ENCODE data around the gene RAB1A. TPM values are rescaled to one million over a fixed set of nuclear protein-coding genes. Genes with fewer than 3 reads are reported as not detected.

RAB1A gene
- total RNA-seq, 1 donor from 2014 or later = 259 TPM

DNA sequence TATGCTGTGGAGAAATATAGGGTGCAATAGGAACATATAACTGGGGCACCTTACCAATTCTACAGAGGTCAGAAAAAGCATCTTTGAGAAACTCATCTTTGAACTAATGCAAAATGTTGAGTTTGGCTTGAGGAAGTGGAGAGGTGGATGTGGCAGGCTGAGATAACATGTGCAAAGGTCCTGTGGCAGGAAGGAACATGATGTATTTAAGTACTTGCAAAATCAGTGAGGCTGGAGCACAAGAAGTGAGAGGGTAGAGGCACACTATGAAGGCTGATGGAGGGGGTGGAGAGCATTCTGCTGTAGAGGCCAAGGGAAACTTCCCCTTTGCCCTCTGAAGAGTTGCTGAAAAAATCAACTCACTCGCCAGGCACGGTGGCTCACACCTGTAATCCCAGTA, 14.7 kb upstream of the RAB1A start:
- peaks cover 2% of the 10 kb centered on the region for H3K9me3 Mint-ChIP-seq (ENCODE audit: unreplicated experiment)
- no peaks in the 10 kb centered on the region for H3K9me3 ChIP-seq (ENCODE audit: insufficient read depth, low read depth, low read length)
- no peaks in the 10 kb centered on the region for H3K4me1 Mint-ChIP-seq (ENCODE audit: low read depth, unreplicated experiment)
- no peak for FAIRE-seq
- no peak for DNase-seq (ENCODE audit: low read depth)
- TF ChIP-seq EZH2 (IDR thresholded peaks at IDR 0.05; ENCODE audit: insufficient read depth, low read length) (no peak), CTCF (IDR thresholded peaks at IDR 0.05; ENCODE audit: insufficient read depth, low read depth, low read length) (no peak)
- H3K36me3 ChIP-seq (ENCODE audit: insufficient read depth, low read length) = no peaks in the 10 kb centered on the region
- H3K27ac ChIP-seq (ENCODE audit: low read depth, low read length) = no peak overlapping the region
- no peak overlapping the region for H3K4me2 ChIP-seq (ENCODE audit: low read length)
- peaks cover 2% of the 10 kb centered on the region for H3K27me3 ChIP-seq (ENCODE audit: insufficient read depth, low read length)
- no peaks in the 10 kb centered on the region for H3K36me3 Mint-ChIP-seq (ENCODE audit: low read depth, unreplicated experiment)
- H3K79me2 ChIP-seq (ENCODE audit: insufficient read depth, low read length) = no peaks in the 10 kb centered on the region
- H3K4me3 Mint-ChIP-seq (ENCODE audit: unreplicated experiment) = no peak overlapping the region
- no peak overlapping the region for H3K27ac Mint-ChIP-seq (ENCODE audit: unreplicated experiment)
- no peaks in the 10 kb centered on the region for H3K27me3 Mint-ChIP-seq (ENCODE audit: low read depth, unreplicated experiment)
- H3K4me1 ChIP-seq (ENCODE audit: insufficient read depth, low read length) = no peaks in the 10 kb centered on the region
- H2AFZ ChIP-seq (ENCODE audit: low read depth, low read length) = no peak overlapping the region
- no peaks in the 10 kb centered on the region for H4K20me1 ChIP-seq (ENCODE audit: insufficient read depth, low read length)
- no peak overlapping the region for H3K9ac ChIP-seq (ENCODE audit: low read length)
- H3K4me3 ChIP-seq (ENCODE audit: insufficient read depth, low read depth, low read length) = no peak overlapping the region

- no peak overlapping the region for H3K9ac ChIP-seq (ENCODE audit: low read length)
- peaks cover 2% of the 10 kb centered on the region for H3K27me3 ChIP-seq (ENCODE audit: insufficient read depth, low read length)
- H3K27ac Mint-ChIP-seq (ENCODE audit: unreplicated experiment) = no peak overlapping the region
- H3K4me3 Mint-ChIP-seq (ENCODE audit: unreplicated experiment) = no peak overlapping the region
- FAIRE-seq (no peak), DNase-seq (ENCODE audit: low read depth) (no peak)
- peaks cover 3% of the 10 kb centered on the region for H3K4me1 Mint-ChIP-seq (ENCODE audit: low read depth, unreplicated experiment)
- H3K27ac ChIP-seq (ENCODE audit: low read depth, low read length) = no peak overlapping the region
- no peaks in the 10 kb centered on the region for H3K4me1 ChIP-seq (ENCODE audit: insufficient read depth, low read length)
- no peaks in the 10 kb centered on the region for H3K9me3 ChIP-seq (ENCODE audit: insufficient read depth, low read depth, low read length)
- peaks cover 2% of the 10 kb centered on the region for H3K9me3 Mint-ChIP-seq (ENCODE audit: unreplicated experiment)
- no peak overlapping the region for H2AFZ ChIP-seq (ENCODE audit: low read depth, low read length)
- peaks cover 3% of the 10 kb centered on the region for H3K36me3 Mint-ChIP-seq (ENCODE audit: low read depth, unreplicated experiment)
- H3K79me2 ChIP-seq (ENCODE audit: insufficient read depth, low read length) = no peaks in the 10 kb centered on the region
- H3K27me3 Mint-ChIP-seq (ENCODE audit: low read depth, unreplicated experiment) = no peaks in the 10 kb centered on the region
- H3K36me3 ChIP-seq (ENCODE audit: insufficient read depth, low read length) = no peaks in the 10 kb centered on the region
- H4K20me1 ChIP-seq (ENCODE audit: insufficient read depth, low read length) = no peaks in the 10 kb centered on the region
- TF ChIP-seq EZH2 (IDR thresholded peaks at IDR 0.05; ENCODE audit: insufficient read depth, low read length) = no peak
- no peak for TF ChIP-seq CTCF (IDR thresholded peaks at IDR 0.05; ENCODE audit: insufficient read depth, low read depth, low read length)
- H3K4me3 ChIP-seq (ENCODE audit: insufficient read depth, low read depth, low read length) = no peak overlapping the region
- H3K4me2 ChIP-seq (ENCODE audit: low read length) = no peak overlapping the region
Observed at GRCh38 chr2:65142515-65142914, 12.6 kb upstream of the RAB1A start.

DNA sequence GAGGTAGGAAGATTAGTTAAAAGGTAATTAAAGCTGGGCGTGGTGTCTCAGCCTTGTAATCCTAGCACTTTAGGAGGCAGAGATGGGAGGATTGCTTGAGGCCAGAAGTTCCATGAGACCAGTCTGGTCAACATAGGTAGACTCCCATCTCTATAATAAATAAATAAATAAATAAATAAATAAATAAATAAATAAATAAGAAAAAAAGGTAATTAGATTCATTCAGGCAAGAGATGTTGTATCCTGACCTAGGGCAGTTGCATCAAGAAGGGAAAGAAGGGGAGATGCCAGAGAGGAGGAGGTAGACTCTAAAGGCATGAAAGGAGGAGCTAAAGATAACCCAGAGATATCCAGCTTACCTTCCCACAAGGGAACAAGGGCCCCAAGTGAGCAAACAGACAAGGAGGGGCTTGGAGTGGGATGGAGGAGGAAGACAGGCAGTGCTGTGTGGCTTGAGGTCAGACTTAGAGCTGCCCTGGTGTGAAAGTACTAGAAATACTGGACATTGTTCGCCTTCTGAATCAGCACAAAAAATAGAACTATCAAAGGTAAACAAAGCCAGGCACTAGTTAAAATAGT, 7.4 kb upstream of the RAB1A start:
- Mint-ChIP-seq H3K27ac (ENCODE audit: unreplicated experiment) (no peak overlapping the region), H3K27me3 (ENCODE audit: low read depth, unreplicated experiment) (no peaks in the 10 kb centered on the region), H3K4me1 (ENCODE audit: low read depth, unreplicated experiment) (peaks cover 9% of the 10 kb centered on the region), H3K36me3 (ENCODE audit: low read depth, unreplicated experiment) (peaks cover 3% of the 10 kb centered on the region), H3K4me3 (ENCODE audit: unreplicated experiment) (no peak overlapping the region), H3K9me3 (ENCODE audit: unreplicated experiment) (no peaks in the 10 kb centered on the region)
- H3K79me2 ChIP-seq (ENCODE audit: insufficient read depth, low read length) = no peaks in the 10 kb centered on the region
- H3K9me3 ChIP-seq (ENCODE audit: insufficient read depth, low read depth, low read length) = no peaks in the 10 kb centered on the region
- H3K4me3 ChIP-seq (ENCODE audit: insufficient read depth, low read depth, low read length) = no peak overlapping the region
- no peaks in the 10 kb centered on the region for H3K4me1 ChIP-seq (ENCODE audit: insufficient read depth, low read length)
- no peak overlapping the region for H2AFZ ChIP-seq (ENCODE audit: low read depth, low read length)
- no peak overlapping the region for H3K9ac ChIP-seq (ENCODE audit: low read length)
- H3K36me3 ChIP-seq (ENCODE audit: insufficient read depth, low read length) = no peaks in the 10 kb centered on the region
- H4K20me1 ChIP-seq (ENCODE audit: insufficient read depth, low read length) = no peaks in the 10 kb centered on the region
- no peak overlapping the region for H3K4me2 ChIP-seq (ENCODE audit: low read length)
- TF ChIP-seq CTCF (IDR thresholded peaks at IDR 0.05; ENCODE audit: insufficient read depth, low read depth, low read length) = no peak
- no peak for TF ChIP-seq EZH2 (IDR thresholded peaks at IDR 0.05; ENCODE audit: insufficient read depth, low read length)
- no peak overlapping the region for H3K27ac ChIP-seq (ENCODE audit: low read depth, low read length)
- FAIRE-seq = no peak
- no peak for DNase-seq (ENCODE audit: low read depth)
- H3K27me3 ChIP-seq (ENCODE audit: insufficient read depth, low read length) = no peaks in the 10 kb centered on the region

Data from astrocyte (in vitro differentiated cells and primary cell).